Daoy (cell line): Measurements from ENCODE around the gene MYNN. TPM values are rescaled to one million over a fixed set of nuclear protein-coding genes. Genes with fewer than 3 reads are reported as not detected.
"Not testable (repeated sequence)": the region's sequence is repeated elsewhere in the genome, so short reads cannot be mapped to it uniquely, and the experiment has no call there.

Source experiments
- DNase-seq: peaks from one replicate; pipeline ENCODE4 v3.0.0-alpha.2; 2015; ENCODE audit warnings: low read depth
- total RNA-seq: library from RNA; depleted of rRNA; stranded (reverse); fragments of >200 nt; shearing (Covaris generic); gene quantifications from 2 replicates; pipeline ENCODE4 v1.2.3, GENCODE V29; 2014; rRNA removed

Gene MYNN
- total RNA-seq, result 12.9 and 14.7 TPM in 2 replicates

- DNase-seq, result peak; percentile 96
Observed at GRCh38 chr3:169772897-169773816, at the start of gene MYNN. TSS of gene MYNN (plus strand) at chr3:169773396. CDS start at chr3:169774296, 900 bp downstream.

GRCh38 chr3:169731857-169732256 lies 41.3 kb upstream of the MYNN start:
- not testable (repeated sequence) for DNase-seq

DNA sequence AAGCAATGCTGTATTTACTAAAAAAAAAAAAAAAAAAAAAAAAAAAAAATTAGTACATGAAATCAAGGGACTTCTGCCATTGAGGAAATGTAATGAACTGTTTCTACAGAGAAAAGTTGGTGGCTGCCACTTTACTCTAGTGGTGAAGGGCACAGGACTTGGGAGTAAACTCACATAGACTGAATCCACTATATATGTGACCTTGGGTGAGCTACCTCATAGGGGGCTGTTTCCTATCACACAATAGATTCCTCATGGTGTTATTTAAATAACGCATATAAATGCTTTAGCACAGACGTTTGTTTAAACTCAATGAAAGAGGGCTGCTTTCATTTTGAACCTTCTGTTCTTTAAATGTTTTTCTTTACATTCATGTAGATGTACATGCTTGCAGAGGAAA lies 34.1 kb upstream of the MYNN start:
- DNase-seq, result no peak

DNA sequence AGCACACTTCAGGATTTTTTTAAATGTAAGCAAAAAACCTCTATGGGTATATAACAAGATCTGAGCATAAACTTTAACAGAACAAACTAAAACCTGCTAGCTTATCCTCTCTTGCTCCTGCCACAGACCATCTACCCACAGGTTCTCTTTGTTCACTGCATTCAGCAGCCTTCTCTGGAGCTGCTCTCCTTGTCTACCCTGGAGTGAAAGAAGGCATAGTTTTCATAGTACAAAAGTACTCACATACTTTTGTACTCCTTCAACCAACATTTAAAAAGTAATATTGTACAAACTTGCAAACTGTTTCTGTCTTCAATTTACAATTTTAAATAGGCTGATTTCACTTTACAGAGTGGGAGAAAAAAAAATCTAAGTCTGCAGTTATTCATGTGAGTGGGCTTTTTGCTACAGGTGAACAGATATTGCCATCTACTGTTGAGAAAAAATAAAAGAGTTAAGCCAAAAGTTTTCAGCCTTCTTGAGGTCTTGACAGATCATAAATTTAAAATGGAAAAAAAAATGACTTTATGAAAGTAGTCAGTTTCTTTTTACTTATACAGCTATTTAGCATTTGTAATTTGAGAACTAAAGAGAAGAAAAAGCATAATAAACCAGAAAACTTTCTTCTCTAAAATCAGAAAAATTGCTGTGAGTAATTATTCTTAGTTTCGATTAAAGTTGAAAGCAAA lies 28.7 kb upstream of the MYNN start:
- no peak for DNase-seq

- DNase-seq, result no peak
Observed at GRCh38 chr3:169746924-169747323, 26.3 kb upstream of the MYNN start.

DNA sequence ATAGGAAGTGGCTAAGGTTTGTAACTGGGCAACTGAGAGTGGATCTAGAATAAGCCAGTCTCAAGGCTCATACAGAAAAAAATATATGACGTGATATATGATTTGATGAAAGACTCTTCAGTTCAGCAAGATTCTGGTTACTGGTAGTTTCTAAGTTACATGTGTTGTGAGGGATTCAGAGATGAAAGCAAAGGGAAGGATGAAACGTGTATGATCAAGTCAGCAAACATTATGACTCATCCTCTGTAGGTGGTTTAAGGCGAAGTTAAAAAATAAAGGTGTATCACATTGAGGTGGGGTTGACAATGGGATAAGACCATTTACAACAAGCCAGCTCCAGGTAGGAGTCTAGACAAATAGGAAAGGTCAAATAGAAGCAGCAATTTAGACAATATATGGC lies 24.5 kb upstream of the MYNN start:
- no peak for DNase-seq

- no peak for DNase-seq
Observed at GRCh38 chr3:169750665-169751064, 22.5 kb upstream of the MYNN start.

DNA sequence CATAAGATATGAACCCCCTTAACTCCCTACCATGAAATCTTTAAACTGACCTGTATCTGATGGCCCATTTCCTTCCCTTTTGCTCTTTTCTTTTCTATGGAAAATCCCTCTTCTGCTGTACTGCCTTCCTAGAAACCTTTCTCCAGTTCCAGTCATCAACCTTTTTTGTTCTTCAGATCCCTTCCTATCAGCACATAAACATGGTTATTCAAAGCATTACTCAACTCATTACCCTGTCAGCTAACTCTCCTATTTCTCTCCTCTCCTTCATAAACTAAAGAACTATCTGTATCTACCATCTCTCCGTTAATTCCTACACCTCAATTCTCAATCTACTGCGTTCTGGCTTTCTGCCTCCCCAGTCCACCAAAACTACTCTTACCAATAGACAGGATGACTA lies 21.3 kb upstream of the MYNN start:
- DNase-seq, result no peak

- DNase-seq, result no peak
Observed at GRCh38 chr3:169754711-169755110, 18.5 kb upstream of the MYNN start.

- no peak for DNase-seq
Observed at GRCh38 chr3:169755488-169755887, 17.7 kb upstream of the MYNN start.

- no peak for DNase-seq
Observed at GRCh38 chr3:169758359-169758994, 14.7 kb upstream of the MYNN start.

DNA sequence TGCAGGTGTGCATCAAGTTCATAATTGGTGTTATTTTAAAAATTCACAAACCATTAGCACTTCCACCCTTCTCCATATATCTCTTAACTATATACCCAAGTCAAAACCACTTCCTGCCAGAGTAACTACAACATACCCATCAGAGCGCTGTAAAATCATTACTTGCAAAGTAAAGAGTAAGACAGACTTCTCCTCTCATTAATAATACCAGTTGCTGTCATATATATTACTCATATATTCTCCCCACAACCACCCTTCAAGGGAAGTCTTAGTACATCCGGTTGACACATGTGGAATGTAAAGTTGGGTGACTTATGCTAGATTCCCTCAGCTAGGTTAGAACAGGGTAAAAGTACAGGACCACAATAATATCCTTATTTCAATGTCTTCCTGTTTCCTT lies 13.9 kb upstream of the MYNN start:
- DNase-seq, result peak; percentile 40

DNA sequence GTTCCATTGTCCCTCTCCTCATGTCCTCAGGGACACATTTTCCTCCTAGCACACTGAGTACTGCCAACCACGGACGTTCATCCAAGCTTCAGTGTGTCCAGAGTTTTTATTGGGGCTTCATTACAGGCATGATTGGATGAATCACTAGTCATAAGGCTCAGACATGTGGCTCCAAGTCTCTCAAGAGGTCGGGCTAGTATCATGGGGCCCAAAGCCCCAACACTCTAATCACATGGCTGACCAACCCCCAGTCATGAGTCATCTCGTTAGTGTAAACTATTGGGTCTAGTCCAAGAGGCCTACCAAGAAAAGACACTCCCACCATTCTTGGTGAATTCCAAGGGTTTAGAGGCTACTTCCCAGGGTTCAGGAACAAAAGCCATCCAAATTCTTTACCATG lies 12.7 kb upstream of the MYNN start:
- peak; percentile 58 for DNase-seq

- DNase-seq, result peak; percentile 48
Observed at GRCh38 chr3:169764312-169764881, 8.8 kb upstream of the MYNN start.

DNA sequence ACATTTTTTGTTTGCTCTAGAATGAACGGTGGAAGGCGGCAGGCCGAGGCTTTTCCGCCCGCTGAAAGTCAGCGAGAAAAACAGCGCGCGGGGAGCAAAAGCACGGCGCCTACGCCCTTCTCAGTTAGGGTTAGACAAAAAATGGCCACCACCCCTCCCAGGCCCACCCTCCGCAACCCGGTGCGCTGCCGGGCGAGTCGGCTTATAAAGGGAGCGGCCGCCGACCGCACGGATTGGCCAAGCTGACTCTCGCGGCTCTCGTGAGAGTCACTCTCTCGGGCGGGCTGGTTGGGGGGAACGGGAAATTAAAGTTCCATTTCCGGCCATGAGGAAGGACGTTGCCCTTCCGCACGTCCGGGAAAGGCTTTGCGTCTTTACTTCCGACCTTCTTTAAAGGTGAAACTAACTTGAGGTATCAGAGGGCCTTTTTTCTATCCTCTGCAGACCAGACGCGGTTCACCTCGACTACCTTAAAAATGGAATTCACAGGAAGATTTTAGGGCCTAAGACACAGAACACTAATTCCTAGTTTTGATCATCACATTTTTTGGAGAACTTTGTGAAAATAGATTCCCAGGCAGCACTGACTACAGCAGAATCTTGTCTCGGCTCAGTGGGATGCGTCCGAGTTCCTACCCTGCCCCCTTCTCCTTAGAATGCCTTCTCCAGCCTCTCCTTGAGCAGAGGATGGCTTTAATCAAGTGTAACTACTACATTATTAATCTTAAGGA lies 8.1 kb upstream of the MYNN start, which contains the start of gene TERC:
Gene TERC (minus strand): TSS at position 179 of the 731 bp plus-strand sequence.
- peak; percentile 91 for DNase-seq

GRCh38 chr3:169769287-169770181 lies 3.7 kb upstream of the MYNN start, which contains the start of gene ACTRT3:
TSS of gene ACTRT3 (minus strand) at chr3:169769561. CDS start at chr3:169769520, 41 bp downstream.
- DNase-seq, result no peak

GRCh38 chr3:169771497-169772304 lies 1.5 kb upstream of the MYNN start:
- peak; percentile 74 for DNase-seq

DNA sequence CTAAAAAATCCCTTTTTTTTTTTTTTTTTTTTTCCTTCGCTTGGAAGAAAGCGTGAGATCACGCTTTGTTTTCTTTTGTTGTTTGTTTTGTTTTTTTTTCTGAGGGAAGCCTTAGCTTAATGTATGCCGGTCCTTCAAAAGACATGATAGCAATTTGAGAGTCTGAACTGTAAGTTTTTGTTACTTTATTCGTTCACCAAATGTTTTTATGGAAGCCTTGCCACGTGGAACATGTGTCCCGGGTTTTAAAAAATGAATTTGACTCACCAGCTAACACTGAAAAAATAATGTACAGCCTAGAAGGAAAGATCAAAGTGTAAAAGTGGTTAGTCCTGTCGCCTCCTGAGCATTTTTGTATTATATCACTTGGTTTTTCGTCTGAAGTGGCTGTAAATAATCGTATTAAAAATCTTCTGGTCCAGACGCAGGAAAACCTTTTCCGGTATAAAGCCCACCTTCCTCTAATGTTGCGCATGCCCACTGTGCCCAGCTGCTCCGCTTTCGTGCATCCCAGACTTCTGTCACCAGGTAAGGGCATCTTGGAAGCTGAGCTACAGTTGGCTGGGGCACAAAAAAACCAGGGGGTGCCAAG lies 795 bp upstream of the MYNN start:
- peak; percentile 88 for DNase-seq

DNA sequence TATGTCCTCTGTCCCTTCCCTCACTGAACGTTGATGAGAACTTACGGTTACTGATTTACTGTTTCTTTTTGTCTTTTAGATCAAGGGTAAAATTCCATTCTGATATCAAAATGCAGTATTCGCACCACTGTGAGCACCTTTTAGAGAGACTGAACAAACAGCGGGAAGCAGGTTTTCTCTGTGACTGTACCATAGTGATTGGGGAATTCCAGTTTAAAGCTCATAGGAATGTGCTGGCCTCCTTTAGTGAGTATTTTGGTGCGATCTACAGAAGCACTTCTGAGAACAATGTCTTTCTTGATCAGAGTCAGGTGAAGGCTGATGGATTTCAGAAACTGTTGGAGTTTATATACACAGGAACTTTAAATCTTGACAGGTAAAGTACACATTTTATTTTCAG lies 990 bp downstream of the MYNN start:
- DNase-seq, result no peak
